K562 (cell line): Measurements from ENCODE around the gene CHCHD4. TPM values are rescaled to one million over a fixed set of nuclear protein-coding genes. Genes with fewer than 3 reads are reported as not detected.

Experiments used
- CBX3 ChIP-seq, 2 experiments: IDR thresholded peaks; 1 replicate in 1 of 2; 2 replicates in 1 of 2; pipeline ENCODE4 v1.6.1; 2012; ENCODE audit warnings: inconsistent platforms in 2 of 2, low read length in 2 of 2, borderline replicate concordance in 1 of 2, control low read depth in 1 of 2
- CC2D1A ChIP-seq: fragments of 450-650 bp; IDR thresholded peaks from 2 replicates; pipeline ENCODE4 v1.6.1; 2017; ENCODE audit warnings: mild to moderate bottlenecking
- CEBPB ChIP-seq: fragments of 450-650 bp; IDR thresholded peaks from 2 replicates; pipeline ENCODE4 v1.6.1; 2016; ENCODE audit warnings: missing genetic modification characterization, missing compliant biosample characterization
- ILF3 ChIP-seq: fragments of 450-650 bp; IDR thresholded peaks from 2 replicates; pipeline ENCODE4 v1.6.1; 2018; ENCODE audit warnings: antibody characterized with exemption, mild to moderate bottlenecking, moderate library complexity, borderline replicate concordance
- KLF16 ChIP-seq: IDR thresholded peaks from 2 replicates; pipeline ENCODE4 v1.6.1; 2016; ENCODE audit warnings: antibody characterized with exemption
- MCM3 ChIP-seq: fragments of 450-650 bp; IDR thresholded peaks from 2 replicates; pipeline ENCODE4 v1.6.1; 2016
- NFE2 ChIP-seq: IDR thresholded peaks from 2 replicates; pipeline ENCODE4 v1.6.1; 2014; ENCODE audit warnings: antibody characterized with exemption, low read depth
- SNIP1 ChIP-seq: fragments of 450-650 bp; IDR thresholded peaks from 2 replicates; pipeline ENCODE4 v1.7.1; 2017; ENCODE audit warnings: low read depth, mild to moderate bottlenecking
- ZNF217 ChIP-seq: sonication (generic); formaldehyde crosslinking; IDR thresholded peaks from 2 replicates; pipeline ENCODE4 v1.8.0; 2022; ENCODE audit warnings: mild to moderate bottlenecking, missing genetic modification reagents
- ZNF318 ChIP-seq, 2 experiments: fragments of 450-650 bp; IDR thresholded peaks; 2 replicates each; pipeline ENCODE4 v1.6.1; 2016; ENCODE audit warnings: mild to moderate bottlenecking in 2 of 2, borderline replicate concordance in 1 of 2, low read depth in 1 of 2, moderate library complexity in 1 of 2
- ZNF644 ChIP-seq: fragments of 200-800 bp; sonication (Bioruptor generic); IDR thresholded peaks from 2 replicates; pipeline ENCODE4 v1.6.1; 2016; ENCODE audit warnings: low read depth, missing genetic modification characterization, missing compliant biosample characterization
- polyA plus RNA-seq, 8 experiments: library from polyadenylated mRNA; depleted of rRNA in 4 of 8; stranded (reverse) in 5 of 8; unstranded in 3 of 8; fragments of >200 nt; fragmentation: Nextera tagmentation in 2 of 8; fragmentation: Illumina TruSeq in 1 of 8; extraction: Ambion mirVana in 2 of 8; extraction: Trizol in 1 of 8; gene quantifications; 2 replicates each; pipeline versions ENCODE4 v1.2.1 to v1.2.3, GENCODE V29; 2011 to 2014; ENCODE audit warnings: inconsistent platforms in 1 of 8, missing spikeins in 1 of 8
- total RNA-seq, 7 experiments: library from RNA; depleted of rRNA in 6 of 7; stranded (reverse); fragments of >200 nt in 6 of 7; fragmentation: Illumina TruSeq in 2 of 7; extraction: Trizol in 2 of 7; gene quantifications; 2 replicates each; pipeline versions ENCODE4 v1.2.1 to v1.2.3, GENCODE V29; 2011 to 2021; ENCODE audit warnings: low replicate concordance in 1 of 7
- TF ChIP-seq, protein P1 (sequence below): sonication (generic); formaldehyde crosslinking; IDR thresholded peaks from 2 replicates; pipeline ENCODE4 v1.8.1; 2023; ENCODE audit warnings: missing genetic modification reagents, mild to moderate bottlenecking, borderline replicate concordance

CHCHD4 gene
- total and polyA plus RNA-seq, 9 of the 15 experiments (the other 6 are each of a cell fraction or from before 2014, with no cell fraction given): 55.4 to 225 (median 77.2) TPM

DNA sequence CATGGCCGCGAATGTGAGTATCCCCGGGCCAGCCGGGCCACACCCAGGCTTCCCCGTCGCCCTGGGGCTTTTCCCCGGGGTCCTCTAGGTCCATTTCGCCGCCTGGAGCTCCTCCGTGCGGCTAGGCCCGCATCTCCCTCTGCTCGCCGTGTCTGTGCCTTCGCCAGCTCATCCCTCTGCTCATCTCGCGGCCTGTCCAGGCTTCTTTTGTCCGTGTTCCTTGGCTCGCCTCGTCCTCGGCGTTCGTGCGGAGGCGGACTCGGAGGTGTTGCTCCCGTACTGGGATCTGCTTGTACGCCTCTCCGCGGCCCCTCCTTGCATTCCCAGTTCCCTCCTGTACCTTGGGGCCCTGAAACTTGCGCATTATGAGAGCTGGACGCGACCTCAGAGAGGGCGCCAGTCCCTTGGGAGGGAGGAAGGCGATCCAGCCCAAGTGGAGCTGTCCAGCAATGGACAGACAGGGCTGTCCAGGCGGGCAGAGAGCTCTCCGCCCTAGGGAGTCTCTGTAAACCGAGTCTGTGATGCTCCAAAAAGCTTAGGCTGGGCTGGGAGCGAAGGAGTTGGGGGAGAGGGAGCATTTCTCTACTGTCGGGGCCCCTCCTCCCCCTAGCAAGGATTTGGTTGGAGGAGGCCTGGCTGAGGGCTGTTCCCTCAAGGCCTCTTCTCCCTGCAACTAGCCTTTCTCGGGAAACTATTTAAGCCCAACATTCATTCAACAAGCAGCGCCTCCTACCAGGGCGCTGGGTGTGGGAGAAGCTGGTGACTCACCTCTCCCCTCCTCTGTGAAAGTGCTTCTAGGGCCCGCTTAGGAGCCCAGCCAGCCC is 735 bp upstream of the CHCHD4 start (continued):
- TF ChIP-seq MCM3: no peak
- TF ChIP-seq CC2D1A: 0 out of 2 replicates have a peak, but pooled peaks have one; percentile 15
- no peak for TF ChIP-seq ZNF217 (CRISPR knock-in tag)
- TF ChIP-seq SNIP1: no peak
- TF ChIP-seq ILF3: no peak
- no peak for TF ChIP-seq CBX3 (IDR thresholded peaks at IDR 0.05; ENCODE audit: borderline replicate concordance in 1 of 2, low read length in 2 of 2)
- TF ChIP-seq, protein P1, sequence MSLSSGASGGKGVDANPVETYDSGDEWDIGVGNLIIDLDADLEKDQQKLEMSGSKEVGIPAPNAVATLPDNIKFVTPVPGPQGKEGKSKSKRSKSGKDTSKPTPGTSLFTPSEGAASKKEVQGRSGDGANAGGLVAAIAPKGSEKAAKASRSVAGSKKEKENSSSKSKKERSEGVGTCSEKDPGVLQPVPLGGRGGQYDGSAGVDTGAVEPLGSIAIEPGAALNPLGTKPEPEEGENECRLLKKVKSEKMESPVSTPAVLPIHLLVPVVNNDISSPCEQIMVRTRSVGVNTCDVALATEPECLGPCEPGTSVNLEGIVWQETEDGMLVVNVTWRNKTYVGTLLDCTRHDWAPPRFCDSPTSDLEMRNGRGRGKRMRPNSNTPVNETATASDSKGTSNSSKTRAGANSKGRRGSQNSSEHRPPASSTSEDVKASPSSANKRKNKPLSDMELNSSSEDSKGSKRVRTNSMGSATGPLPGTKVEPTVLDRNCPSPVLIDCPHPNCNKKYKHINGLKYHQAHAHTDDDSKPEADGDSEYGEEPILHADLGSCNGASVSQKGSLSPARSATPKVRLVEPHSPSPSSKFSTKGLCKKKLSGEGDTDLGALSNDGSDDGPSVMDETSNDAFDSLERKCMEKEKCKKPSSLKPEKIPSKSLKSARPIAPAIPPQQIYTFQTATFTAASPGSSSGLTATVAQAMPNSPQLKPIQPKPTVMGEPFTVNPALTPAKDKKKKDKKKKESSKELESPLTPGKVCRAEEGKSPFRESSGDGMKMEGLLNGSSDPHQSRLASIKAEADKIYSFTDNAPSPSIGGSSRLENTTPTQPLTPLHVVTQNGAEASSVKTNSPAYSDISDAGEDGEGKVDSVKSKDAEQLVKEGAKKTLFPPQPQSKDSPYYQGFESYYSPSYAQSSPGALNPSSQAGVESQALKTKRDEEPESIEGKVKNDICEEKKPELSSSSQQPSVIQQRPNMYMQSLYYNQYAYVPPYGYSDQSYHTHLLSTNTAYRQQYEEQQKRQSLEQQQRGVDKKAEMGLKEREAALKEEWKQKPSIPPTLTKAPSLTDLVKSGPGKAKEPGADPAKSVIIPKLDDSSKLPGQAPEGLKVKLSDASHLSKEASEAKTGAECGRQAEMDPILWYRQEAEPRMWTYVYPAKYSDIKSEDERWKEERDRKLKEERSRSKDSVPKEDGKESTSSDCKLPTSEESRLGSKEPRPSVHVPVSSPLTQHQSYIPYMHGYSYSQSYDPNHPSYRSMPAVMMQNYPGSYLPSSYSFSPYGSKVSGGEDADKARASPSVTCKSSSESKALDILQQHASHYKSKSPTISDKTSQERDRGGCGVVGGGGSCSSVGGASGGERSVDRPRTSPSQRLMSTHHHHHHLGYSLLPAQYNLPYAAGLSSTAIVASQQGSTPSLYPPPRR (CRISPR knock-in tag): 0 out of 2 replicates have a peak, but pooled peaks have one; percentile 85
- TF ChIP-seq KLF16: no peak
- no peak for TF ChIP-seq NFE2
- no peak for TF ChIP-seq CEBPB (tag)
- TF ChIP-seq ZNF644 (tag): 0 out of 2 replicates have a peak, but pooled peaks have one; percentile 8
- TF ChIP-seq ZNF318 (IDR thresholded peaks at IDR 0.05; ENCODE audit: borderline replicate concordance in 1 of 2, low read depth in 1 of 2): no peak
